ENCODE results near the gene DCK.

The DCK gene

DNA sequence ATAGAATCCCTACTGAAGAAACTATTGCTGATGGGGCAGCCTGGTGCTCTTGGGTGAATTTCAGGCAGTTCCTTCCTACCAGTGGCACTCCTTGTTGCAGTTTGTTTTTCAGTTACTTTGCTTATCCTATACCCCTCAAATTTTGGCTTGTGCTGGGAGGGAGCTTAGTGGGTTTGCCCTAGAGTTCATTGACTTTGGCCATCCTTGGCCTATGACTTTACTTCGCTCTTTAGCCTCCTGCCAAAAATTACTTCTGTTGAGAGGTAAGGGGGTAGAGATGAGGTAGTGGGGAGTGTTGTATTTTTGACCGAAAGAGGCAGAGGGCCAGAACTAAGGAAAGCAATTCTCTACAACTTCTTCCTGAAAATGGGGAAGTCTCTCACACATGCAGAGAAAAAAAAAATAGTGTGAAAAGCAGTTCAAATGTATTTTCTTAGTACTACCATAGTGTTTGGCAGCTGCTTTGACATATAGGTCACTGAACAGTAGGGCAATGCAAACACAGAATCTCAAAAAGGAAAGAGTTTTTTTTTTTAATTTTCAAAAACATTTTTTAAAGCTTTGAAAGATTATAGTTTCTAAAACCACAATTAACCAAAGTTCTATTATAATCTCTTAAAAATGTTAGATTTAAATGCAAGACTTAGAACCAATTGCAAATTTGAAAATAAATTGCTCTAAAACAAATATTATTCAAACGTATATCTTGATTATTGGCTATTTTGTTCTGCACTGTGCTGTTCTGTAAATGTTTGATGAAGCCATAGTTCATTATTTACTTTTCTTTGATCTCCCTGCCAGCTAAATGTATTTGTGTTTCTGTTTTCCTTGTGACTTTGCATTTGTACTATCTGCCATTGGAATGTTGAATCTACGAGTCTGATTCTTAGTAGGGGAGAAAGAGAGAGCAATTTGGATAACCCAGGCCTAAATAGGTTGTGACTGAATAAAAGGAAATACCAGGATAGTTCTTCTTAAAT lies 73.6 kb downstream of the DCK start:
- H3K9ac ChIP-seq: no peak overlapping the region
- H3K36me3 ChIP-seq (ENCODE audit: insufficient read depth): no peaks in the 10 kb centered on the region
- H4K20me1 ChIP-seq (ENCODE audit: insufficient read depth): no peaks in the 10 kb centered on the region
- H2AFZ ChIP-seq (ENCODE audit: low read depth): no peak overlapping the region
- H3K27me3 ChIP-seq (ENCODE audit: insufficient read depth, low read depth): no peaks in the 10 kb centered on the region
- H3K4me2 ChIP-seq: no peak overlapping the region
- H3K4me1 ChIP-seq (ENCODE audit: low read depth, poor library complexity, severe bottlenecking): no peaks in the 10 kb centered on the region
- H3K79me2 ChIP-seq (ENCODE audit: insufficient read depth, low read depth): no peaks in the 10 kb centered on the region
- no peak overlapping the region for H3K4me3 ChIP-seq (IDR thresholded peaks at IDR 0.05; ENCODE audit: insufficient read depth, low read depth, low read length)
- TF ChIP-seq, protein P1, sequence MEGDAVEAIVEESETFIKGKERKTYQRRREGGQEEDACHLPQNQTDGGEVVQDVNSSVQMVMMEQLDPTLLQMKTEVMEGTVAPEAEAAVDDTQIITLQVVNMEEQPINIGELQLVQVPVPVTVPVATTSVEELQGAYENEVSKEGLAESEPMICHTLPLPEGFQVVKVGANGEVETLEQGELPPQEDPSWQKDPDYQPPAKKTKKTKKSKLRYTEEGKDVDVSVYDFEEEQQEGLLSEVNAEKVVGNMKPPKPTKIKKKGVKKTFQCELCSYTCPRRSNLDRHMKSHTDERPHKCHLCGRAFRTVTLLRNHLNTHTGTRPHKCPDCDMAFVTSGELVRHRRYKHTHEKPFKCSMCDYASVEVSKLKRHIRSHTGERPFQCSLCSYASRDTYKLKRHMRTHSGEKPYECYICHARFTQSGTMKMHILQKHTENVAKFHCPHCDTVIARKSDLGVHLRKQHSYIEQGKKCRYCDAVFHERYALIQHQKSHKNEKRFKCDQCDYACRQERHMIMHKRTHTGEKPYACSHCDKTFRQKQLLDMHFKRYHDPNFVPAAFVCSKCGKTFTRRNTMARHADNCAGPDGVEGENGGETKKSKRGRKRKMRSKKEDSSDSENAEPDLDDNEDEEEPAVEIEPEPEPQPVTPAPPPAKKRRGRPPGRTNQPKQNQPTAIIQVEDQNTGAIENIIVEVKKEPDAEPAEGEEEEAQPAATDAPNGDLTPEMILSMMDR (conservative IDR thresholded peaks at IDR 0.05; ENCODE audit: low read depth, low read length): no peak
- no peak overlapping the region for H3K27ac ChIP-seq

DNA sequence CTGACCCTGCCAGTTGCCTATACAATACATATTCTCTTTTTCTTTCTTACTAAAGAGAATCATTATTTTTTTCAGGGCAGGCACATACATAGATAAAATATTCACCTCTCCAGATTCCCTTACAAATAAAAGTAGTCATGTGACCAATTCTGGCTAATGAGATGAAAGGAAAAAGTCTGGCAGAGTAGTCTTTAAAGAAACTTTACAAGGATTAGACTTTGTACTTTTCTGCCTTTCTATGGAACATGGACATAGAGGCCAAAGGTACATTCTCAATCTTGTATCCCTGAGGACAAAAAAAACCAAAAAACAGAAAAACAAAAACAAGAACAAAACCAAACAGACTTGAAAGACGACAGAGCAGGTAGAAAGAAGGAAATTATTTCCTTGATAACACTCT lies 75.6 kb downstream of the DCK start:
- Histone ChIP-seq H3K4me1 (ENCODE audit: low read depth, poor library complexity, severe bottlenecking) (no peaks in the 10 kb centered on the region), H4K20me1 (ENCODE audit: insufficient read depth) (no peaks in the 10 kb centered on the region), H3K9ac (no peak overlapping the region), H3K79me2 (ENCODE audit: insufficient read depth, low read depth) (no peaks in the 10 kb centered on the region), H3K36me3 (ENCODE audit: insufficient read depth) (no peaks in the 10 kb centered on the region), H2AFZ (ENCODE audit: low read depth) (no peak overlapping the region), H3K4me2 (no peak overlapping the region), H3K4me3 (IDR thresholded peaks at IDR 0.05; ENCODE audit: insufficient read depth, low read depth, low read length) (no peak overlapping the region), H3K27ac (no peak overlapping the region), H3K27me3 (ENCODE audit: insufficient read depth, low read depth) (no peaks in the 10 kb centered on the region)
- TF ChIP-seq, protein P1 (conservative IDR thresholded peaks at IDR 0.05; ENCODE audit: low read depth, low read length): no peak

DNA sequence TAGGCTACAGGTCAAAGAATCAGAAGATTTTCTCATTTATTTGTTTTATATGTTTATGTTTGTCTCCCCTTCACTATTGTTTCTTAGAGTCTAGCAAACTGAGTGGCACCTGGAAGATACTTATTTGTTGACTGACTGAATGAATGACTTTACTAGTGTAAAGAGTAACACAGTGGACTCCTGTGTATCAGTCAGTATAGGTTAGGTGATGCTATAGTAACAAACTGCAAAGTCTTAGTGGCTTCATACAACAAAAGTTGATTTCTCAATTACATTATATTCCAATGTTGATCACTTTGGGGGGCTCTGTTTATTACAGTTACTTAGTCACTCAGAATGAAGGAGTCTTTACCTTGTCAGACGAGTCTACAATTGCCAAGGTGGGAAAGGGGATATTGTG lies 76.6 kb downstream of the DCK start:
- TF ChIP-seq, protein P1 (conservative IDR thresholded peaks at IDR 0.05; ENCODE audit: low read depth, low read length): no peak
- Histone ChIP-seq H3K4me3 (IDR thresholded peaks at IDR 0.05; ENCODE audit: insufficient read depth, low read depth, low read length) (no peak overlapping the region), H3K36me3 (ENCODE audit: insufficient read depth) (no peaks in the 10 kb centered on the region), H3K27me3 (ENCODE audit: insufficient read depth, low read depth) (no peaks in the 10 kb centered on the region), H2AFZ (ENCODE audit: low read depth) (no peak overlapping the region), H3K79me2 (ENCODE audit: insufficient read depth, low read depth) (no peaks in the 10 kb centered on the region), H4K20me1 (ENCODE audit: insufficient read depth) (no peaks in the 10 kb centered on the region), H3K27ac (no peak overlapping the region), H3K4me1 (ENCODE audit: low read depth, poor library complexity, severe bottlenecking) (no peaks in the 10 kb centered on the region), H3K4me2 (no peak overlapping the region), H3K9ac (no peak overlapping the region)

DNA sequence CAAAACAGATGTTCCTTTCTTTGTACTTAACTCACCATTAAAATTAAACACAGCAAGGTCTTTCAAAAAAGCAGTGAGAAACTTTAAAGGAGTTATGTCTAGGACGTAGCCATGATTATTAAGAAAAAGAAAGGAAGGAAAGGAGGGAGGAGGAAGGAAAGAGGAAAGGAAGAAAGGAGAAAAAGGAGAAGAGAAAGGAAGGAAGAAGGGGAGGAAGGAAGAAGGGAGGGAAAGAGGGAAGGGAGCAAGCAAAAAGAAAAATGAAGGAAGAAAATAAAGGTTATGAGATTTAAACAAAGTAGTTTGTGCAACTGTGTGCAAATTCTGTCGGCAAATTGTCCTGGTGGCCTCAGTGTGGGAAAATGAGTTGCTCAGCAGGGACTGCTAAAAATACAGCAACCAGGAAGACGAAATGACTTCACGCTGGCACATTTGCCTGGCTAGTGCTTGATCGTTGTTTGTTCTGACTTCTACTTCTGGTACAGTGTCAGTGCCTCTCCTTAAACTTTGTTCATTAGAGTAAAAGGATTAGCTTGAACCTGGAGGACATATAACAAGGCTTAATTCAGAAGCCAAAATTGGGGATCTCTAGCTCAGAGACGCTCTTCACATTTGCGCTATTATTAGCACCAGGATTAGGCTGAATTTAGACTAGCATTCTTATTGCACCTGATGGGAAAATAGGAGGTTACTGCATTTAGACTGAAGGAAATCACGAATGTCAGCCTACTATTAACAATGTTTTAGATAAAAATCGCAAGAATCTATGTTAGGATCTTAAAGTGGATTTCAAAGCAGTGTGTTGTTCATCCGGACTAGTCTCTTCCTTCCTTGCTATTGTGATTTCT lies 81.2 kb downstream of the DCK start:
- Histone ChIP-seq H3K27ac (no peak overlapping the region), H3K36me3 (ENCODE audit: insufficient read depth) (no peaks in the 10 kb centered on the region), H4K20me1 (ENCODE audit: insufficient read depth) (no peaks in the 10 kb centered on the region), H3K79me2 (ENCODE audit: insufficient read depth, low read depth) (no peaks in the 10 kb centered on the region), H3K4me3 (IDR thresholded peaks at IDR 0.05; ENCODE audit: insufficient read depth, low read depth, low read length) (no peak overlapping the region), H3K27me3 (ENCODE audit: insufficient read depth, low read depth) (no peaks in the 10 kb centered on the region), H3K9ac (no peak overlapping the region), H3K4me1 (ENCODE audit: low read depth, poor library complexity, severe bottlenecking) (no peaks in the 10 kb centered on the region), H3K4me2 (no peak overlapping the region), H2AFZ (ENCODE audit: low read depth) (no peak overlapping the region)
- TF ChIP-seq, protein P1 (conservative IDR thresholded peaks at IDR 0.05; ENCODE audit: low read depth, low read length): no peak

All from KMS-11 (cell line).